ENCODE results near the gene TECPR2. TPM values are rescaled to one million over a fixed set of nuclear protein-coding genes. Genes with fewer than 3 reads are reported as not detected.

TECPR2 gene, protein sequence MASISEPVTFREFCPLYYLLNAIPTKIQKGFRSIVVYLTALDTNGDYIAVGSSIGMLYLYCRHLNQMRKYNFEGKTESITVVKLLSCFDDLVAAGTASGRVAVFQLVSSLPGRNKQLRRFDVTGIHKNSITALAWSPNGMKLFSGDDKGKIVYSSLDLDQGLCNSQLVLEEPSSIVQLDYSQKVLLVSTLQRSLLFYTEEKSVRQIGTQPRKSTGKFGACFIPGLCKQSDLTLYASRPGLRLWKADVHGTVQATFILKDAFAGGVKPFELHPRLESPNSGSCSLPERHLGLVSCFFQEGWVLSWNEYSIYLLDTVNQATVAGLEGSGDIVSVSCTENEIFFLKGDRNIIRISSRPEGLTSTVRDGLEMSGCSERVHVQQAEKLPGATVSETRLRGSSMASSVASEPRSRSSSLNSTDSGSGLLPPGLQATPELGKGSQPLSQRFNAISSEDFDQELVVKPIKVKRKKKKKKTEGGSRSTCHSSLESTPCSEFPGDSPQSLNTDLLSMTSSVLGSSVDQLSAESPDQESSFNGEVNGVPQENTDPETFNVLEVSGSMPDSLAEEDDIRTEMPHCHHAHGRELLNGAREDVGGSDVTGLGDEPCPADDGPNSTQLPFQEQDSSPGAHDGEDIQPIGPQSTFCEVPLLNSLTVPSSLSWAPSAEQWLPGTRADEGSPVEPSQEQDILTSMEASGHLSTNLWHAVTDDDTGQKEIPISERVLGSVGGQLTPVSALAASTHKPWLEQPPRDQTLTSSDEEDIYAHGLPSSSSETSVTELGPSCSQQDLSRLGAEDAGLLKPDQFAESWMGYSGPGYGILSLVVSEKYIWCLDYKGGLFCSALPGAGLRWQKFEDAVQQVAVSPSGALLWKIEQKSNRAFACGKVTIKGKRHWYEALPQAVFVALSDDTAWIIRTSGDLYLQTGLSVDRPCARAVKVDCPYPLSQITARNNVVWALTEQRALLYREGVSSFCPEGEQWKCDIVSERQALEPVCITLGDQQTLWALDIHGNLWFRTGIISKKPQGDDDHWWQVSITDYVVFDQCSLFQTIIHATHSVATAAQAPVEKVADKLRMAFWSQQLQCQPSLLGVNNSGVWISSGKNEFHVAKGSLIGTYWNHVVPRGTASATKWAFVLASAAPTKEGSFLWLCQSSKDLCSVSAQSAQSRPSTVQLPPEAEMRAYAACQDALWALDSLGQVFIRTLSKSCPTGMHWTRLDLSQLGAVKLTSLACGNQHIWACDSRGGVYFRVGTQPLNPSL (N-terminal part only)
- 1 to 10 TPM; 6.2 to 7.0 TPM for total RNA-seq

DNA sequence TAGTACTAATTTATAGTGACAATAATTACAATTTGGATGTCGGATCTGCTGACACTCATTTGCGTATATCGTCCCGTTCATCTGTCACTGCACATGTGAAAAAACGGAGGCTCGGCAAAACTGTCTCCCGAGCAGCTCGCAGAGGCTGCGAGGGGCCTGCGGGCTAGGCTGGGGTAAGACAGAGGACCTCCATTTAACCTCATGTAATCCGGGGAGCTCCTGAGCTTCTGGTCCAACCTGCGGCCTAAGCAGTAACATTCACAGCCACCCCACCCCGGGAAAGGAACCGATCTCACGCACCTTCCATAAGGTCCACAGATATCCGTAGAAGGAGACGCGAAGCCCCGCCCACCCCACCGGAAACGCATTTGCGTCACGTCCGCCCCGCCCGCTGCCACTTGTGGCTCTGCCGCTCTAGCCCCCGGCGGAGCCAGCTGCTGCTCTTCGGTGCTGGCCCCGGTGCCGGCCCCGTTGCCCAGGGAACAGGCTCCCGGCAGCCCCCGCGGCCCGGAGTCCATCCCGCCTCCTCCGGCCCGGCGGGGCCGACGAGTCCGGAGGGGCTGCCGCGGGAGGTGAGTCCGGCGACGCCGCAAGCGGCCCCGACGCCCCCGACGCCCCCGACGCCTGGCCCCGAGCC, at the start of gene TECPR2, which contains the start of gene CINP:
Gene TECPR2, plus strand, starts transcription at position 397 of the 637 bp plus-strand sequence. CDS start 13,781 bp downstream, outside the sequence.
Gene CINP, minus strand, starts transcription at position 346 of the 637 bp plus-strand sequence. Its CDS starts 39 bp downstream, at position 307.
- peak; percentile 99 for DNase-seq
- ChIA-PET CTCF (interaction anchor here (0.7 to 2.1 kb wide), 5 partner anchors 45 to 402 kb away, joined by 3 to 8 read pairs (median 4); no protein-coding TSS in a partner anchor), POLR2A (interaction anchor here (0.6 to 2.5 kb wide), 8 partner anchors 13 to 539 kb away, joined by 3 to 16 read pairs (median 4); partner anchors contain the start of gene ZNF839)
- peak within 1 kb of the TSS; percentile 96 for H3K27ac Mint-ChIP-seq
- H3K4me1 Mint-ChIP-seq (ENCODE audit: low read depth), result peaks cover 31% of the 10 kb centered on the region
- no peak within 1 kb of the TSS for H3K4me3 Mint-ChIP-seq
- H3K9me3 Mint-ChIP-seq, result no peaks in the 10 kb centered on the region
- intact Hi-C loops (cut with micrococcal nuclease), result loop anchor here (1.0 to 10.0 kb wide), 7 partner anchors 43 to 460 kb away; partner anchors contain the start of genes ANKRD9, DYNC1H1, RCOR1 and WDR20
- peaks cover 8% of the 10 kb centered on the region for H3K36me3 Mint-ChIP-seq
- no peaks in the 10 kb centered on the region for H3K27me3 Mint-ChIP-seq

DNA sequence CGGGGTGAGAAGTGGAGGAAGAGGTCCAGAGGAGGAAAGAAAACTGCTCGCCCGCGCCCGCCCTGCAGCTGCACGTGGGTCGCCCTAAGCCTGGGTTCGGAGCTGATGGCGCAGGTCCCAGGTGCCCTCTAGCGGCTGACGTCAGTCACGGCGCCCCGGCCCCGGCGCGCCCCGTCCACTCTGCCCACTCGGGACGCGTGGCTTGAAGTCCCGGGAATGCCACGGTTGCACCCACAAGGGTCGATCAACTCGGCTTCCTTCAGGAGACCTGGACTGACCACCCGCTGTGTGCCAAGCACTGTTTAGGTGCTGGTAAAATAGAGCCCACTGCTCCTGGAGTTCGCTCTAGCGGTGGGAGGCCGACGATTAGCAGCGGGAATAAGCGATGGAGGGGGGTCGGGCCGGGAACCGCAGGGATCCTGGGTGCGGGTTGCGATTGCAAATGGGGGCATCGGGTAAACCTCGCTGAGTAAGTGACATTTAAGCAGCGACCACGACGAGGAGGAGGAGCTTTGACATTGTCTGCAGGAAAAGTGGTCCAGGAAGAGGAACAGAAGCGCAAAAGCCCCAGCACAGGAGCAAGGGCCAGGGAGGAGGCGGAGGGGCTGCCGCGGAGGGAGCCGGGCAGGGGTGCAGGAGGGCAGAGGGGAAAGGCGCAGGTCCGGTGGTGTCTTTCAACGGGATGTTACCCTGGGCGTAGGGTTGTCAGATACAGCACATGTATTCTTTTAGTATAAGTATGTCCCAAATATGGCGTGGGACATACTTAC, 48.3 kb upstream of the TECPR2 start:
- intact Hi-C loops (cut with micrococcal nuclease), result loop anchor here (1.0 to 5.0 kb wide), 8 partner anchors 79 to 607 kb away; partner anchors contain the start of genes HSP90AA1, PPP2R5C and RCOR1
- Mint-ChIP-seq H3K27me3 (no peaks in the 10 kb centered on the region), H3K27ac (peak overlapping the region; percentile 32), H3K4me3 (peak overlapping the region; percentile 81), H3K4me1 (ENCODE audit: low read depth) (peaks cover 40% of the 10 kb centered on the region), H3K36me3 (peaks cover 4% of the 10 kb centered on the region), H3K9me3 (no peaks in the 10 kb centered on the region)
- ChIA-PET CTCF (interaction anchor here (0.5 to 5.4 kb wide), 34 partner anchors 10 to 607 kb away, joined by 3 to 58 read pairs (median 4); partner anchors contain the start of genes MOK and WDR20), POLR2A (interaction anchor here (1.1 kb wide), 1 partner anchor 9 kb away, joined by 7 read pairs; the partner anchor contains the start of gene MOK)
- peak; percentile 88 for DNase-seq

- no peaks in the 10 kb centered on the region for H3K9me3 Mint-ChIP-seq
- no peak for DNase-seq
- no peak overlapping the region for H3K27ac Mint-ChIP-seq
- CTCF ChIA-PET, result interaction anchor here (0.7 to 5.4 kb wide), 14 partner anchors 11 to 353 kb away, joined by 3 to 58 read pairs (median 6); partner anchors contain the start of gene MOK
- H3K36me3 Mint-ChIP-seq, result peaks cover 4% of the 10 kb centered on the region
- intact Hi-C loops (cut with micrococcal nuclease), result loop anchor here (2.0 to 5.0 kb wide), 6 partner anchors 122 to 608 kb away; partner anchors contain the start of genes HSP90AA1, PPP2R5C and RCOR1
- POLR2A ChIA-PET, result no interaction called here
- no peaks in the 10 kb centered on the region for H3K27me3 Mint-ChIP-seq
- peaks cover 41% of the 10 kb centered on the region for H3K4me1 Mint-ChIP-seq (ENCODE audit: low read depth)
- peak overlapping the region; percentile 81 for H3K4me3 Mint-ChIP-seq
These were observed 47.6 kb upstream of the TECPR2 start for GRCh38 chr14:102315121-102315520.

- Mint-ChIP-seq H3K4me1 (ENCODE audit: low read depth) (peaks cover 50% of the 10 kb centered on the region), H3K36me3 (peaks cover 4% of the 10 kb centered on the region), H3K4me3 (peak overlapping the region; percentile 87), H3K27me3 (no peaks in the 10 kb centered on the region), H3K27ac (peak overlapping the region; percentile 87), H3K9me3 (no peaks in the 10 kb centered on the region)
- peak; percentile 46 for DNase-seq
- CTCF ChIA-PET, result interaction anchor here (0.6 to 5.4 kb wide), 14 partner anchors 8 to 610 kb away, joined by 3 to 58 read pairs (median 3); partner anchors contain the start of gene MOK
- intact Hi-C loops (cut with micrococcal nuclease), result loop anchor here (1.0 to 5.0 kb wide), 7 partner anchors 11 to 609 kb away; partner anchors contain the start of genes MOK, PPP2R5C and RCOR1
- POLR2A ChIA-PET, result interaction anchor here (0.6 to 0.9 kb wide), 3 partner anchors 193 to 513 kb away, joined by 3 to 4 read pairs (median 4); partner anchors contain the start of gene ANKRD9
These were observed 46.4 kb upstream of the TECPR2 start for GRCh38 chr14:102316338-102316742.

- CTCF ChIA-PET, result interaction anchor here (0.6 to 5.4 kb wide), 18 partner anchors 9 to 610 kb away, joined by 3 to 58 read pairs (median 3); partner anchors contain the start of genes CINP, MOK and TECPR2
- DNase-seq, result peak; percentile 98
- Mint-ChIP-seq H3K27ac (peak overlapping the region; percentile 87), H3K9me3 (no peaks in the 10 kb centered on the region), H3K4me1 (ENCODE audit: low read depth) (peaks cover 54% of the 10 kb centered on the region), H3K36me3 (peaks cover 4% of the 10 kb centered on the region), H3K27me3 (no peaks in the 10 kb centered on the region), H3K4me3 (peak overlapping the region; percentile 87)
- intact Hi-C loops (cut with micrococcal nuclease), result loop anchor here (1.0 to 5.0 kb wide), 7 partner anchors 12 to 610 kb away; partner anchors contain the start of genes MOK, PPP2R5C and RCOR1
- POLR2A ChIA-PET, result interaction anchor here (0.6 to 1.2 kb wide), 4 partner anchors 46 to 513 kb away, joined by 3 to 4 read pairs (median 4); partner anchors contain the start of genes ANKRD9, CINP and TECPR2
These were observed 45.8 kb upstream of the TECPR2 start for GRCh38 chr14:102316743-102317563.

GRCh38 chr14:102317564-102318248, 45.0 kb upstream of the TECPR2 start:
- peak overlapping the region; percentile 87 for H3K27ac Mint-ChIP-seq
- H3K4me1 Mint-ChIP-seq (ENCODE audit: low read depth), result peaks cover 54% of the 10 kb centered on the region

DNA sequence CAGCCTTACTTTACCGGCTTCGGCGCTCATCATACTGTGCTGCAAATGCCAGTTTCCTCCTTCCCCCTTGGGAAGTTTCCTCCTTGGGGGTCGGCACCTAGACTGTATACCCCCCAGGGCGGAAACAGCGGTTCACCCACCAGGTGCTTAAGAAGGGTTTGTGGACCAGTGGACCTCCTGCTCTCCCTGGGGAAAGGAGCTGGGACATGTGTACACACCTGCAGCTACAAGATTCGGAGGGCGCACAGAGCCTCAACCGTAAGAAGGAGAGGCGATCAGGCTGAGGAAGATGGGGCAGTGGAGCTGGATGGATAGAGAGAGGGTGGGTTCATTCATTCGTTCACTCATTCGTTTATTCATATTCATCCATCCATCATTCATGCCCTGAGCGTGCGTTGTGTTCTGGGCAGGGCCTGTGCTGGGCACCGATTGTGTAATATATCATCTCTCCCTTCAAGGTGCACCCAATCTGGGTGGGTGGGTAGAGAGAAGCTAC, 43.9 kb upstream of the TECPR2 start:
- no peak for DNase-seq
- peaks cover 4% of the 10 kb centered on the region for H3K36me3 Mint-ChIP-seq

More at GRCh38 chr14:102317564-102318248, 45.0 kb upstream of the TECPR2 start:
- Mint-ChIP-seq H3K9me3 (no peaks in the 10 kb centered on the region), H3K27me3 (no peaks in the 10 kb centered on the region), H3K4me3 (peak overlapping the region; percentile 87), H3K36me3 (peaks cover 4% of the 10 kb centered on the region)
- DNase-seq, result peak; percentile 72
- CTCF ChIA-PET, result interaction anchor here (0.6 to 5.4 kb wide), 15 partner anchors 10 to 611 kb away, joined by 3 to 58 read pairs (median 3); partner anchors contain the start of genes CINP, MOK and TECPR2
- intact Hi-C loops (cut with micrococcal nuclease), result loop anchor here (1.0 to 5.0 kb wide), 7 partner anchors 120 to 610 kb away; partner anchors contain the start of genes ANKRD9, PPP2R5C, RCOR1 and WDR20
- POLR2A ChIA-PET, result interaction anchor here (1.2 to 1.8 kb wide), 2 partner anchors 13 to 45 kb away, joined by 4 to 11 read pairs; partner anchors contain the start of genes CINP, MOK and TECPR2

More for the DNA sequence above, 43.9 kb upstream of the TECPR2 start:
- peaks cover 50% of the 10 kb centered on the region for H3K4me1 Mint-ChIP-seq (ENCODE audit: low read depth)
- H3K9me3 Mint-ChIP-seq, result no peaks in the 10 kb centered on the region
- peak overlapping the region; percentile 98 for H3K27ac Mint-ChIP-seq
- intact Hi-C loops (cut with micrococcal nuclease), result loop anchor here (1.0 to 5.0 kb wide), 9 partner anchors 43 to 612 kb away; partner anchors contain the start of genes ANKRD9, CINP, DYNC1H1 and PPP2R5C
- ChIA-PET POLR2A (interaction anchor here (0.8 to 3.1 kb wide), 3 partner anchors 14 to 44 kb away, joined by 3 to 16 read pairs (median 11); partner anchors contain the start of genes CINP, MOK and TECPR2), CTCF (no interaction called here)
- H3K27me3 Mint-ChIP-seq, result no peaks in the 10 kb centered on the region
- peak overlapping the region; percentile 95 for H3K4me3 Mint-ChIP-seq
